ENCODE results near the gene S1PR3.

S1PR3 gene

DNA sequence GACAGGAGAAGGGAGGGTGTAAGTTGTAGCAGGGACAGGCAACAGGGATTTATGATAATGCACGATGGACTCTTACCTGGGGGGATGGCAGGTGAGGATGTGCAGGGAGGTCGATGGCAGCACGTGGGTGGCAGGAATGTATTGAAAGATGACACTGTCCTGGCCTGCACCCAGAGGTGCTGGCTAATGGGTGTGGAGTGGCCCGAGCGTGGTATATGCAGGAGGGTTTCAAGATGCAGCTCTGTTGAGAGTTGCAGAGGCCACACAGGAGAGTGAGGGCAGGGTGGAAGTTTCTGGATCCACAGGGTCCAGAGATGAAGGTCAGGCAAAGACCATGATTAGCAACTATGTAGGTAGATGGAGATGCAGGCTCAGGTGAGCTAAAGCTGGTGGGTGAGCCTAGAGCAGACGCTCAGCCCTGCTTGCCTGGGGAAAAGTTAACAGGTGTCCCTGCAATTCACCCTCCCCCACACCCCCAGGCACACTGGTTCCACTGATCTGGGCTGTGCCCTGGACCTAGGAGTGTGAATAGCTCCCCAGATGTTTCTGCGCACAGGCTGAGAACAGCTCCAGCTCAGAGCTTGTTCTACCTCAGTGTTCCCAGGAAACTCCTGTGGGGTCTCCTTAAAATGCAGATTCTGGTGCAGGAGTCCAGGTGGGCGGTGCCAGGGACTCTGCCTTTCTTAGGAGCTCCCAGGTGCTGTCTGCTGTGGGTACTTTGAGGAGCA, 21.5 kb upstream of the S1PR3 start:
- DNase-seq (ENCODE audit: low spot score), result no peak

- no peak for DNase-seq (ENCODE audit: low spot score)
These were observed 19.9 kb upstream of the S1PR3 start for GRCh38 chr9:88971131-88971960.

- DNase-seq (ENCODE audit: low spot score), result no peak
These were observed 18.9 kb upstream of the S1PR3 start for GRCh38 chr9:88972401-88972800.

GRCh38 chr9:88973281-88974045, 17.8 kb upstream of the S1PR3 start:
- DNase-seq (ENCODE audit: low spot score), result no peak

- DNase-seq (ENCODE audit: low spot score), result no peak
These were observed 16.6 kb upstream of the S1PR3 start for GRCh38 chr9:88974641-88975040.

GRCh38 chr9:88975966-88976889, 15.0 kb upstream of the S1PR3 start:
- DNase-seq (ENCODE audit: low spot score), result no peak

- DNase-seq (ENCODE audit: low spot score), result no peak
These were observed 14.4 kb upstream of the S1PR3 start for GRCh38 chr9:88976890-88977257.

DNA sequence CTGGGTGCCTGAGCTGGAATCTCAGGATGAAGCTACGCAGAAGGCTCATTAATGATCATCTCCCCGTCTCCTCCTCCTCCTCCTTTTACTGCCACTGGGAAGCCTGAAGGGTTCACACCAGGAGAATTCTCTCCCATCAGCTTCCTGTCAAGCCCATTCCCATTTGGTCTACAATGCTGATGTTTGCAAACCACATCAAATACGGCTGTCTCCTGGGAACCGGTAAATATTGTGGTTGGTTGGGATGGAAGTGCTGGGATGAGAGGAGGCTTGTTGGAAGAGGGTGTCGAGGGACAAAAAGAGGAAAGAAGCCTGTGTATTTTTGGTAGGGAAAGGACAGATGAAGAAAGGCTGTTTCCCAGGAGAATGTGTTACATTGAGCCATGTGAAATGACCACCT, 13.2 kb upstream of the S1PR3 start:
- DNase-seq (ENCODE audit: low spot score), result no peak

- DNase-seq (ENCODE audit: low spot score), result no peak
These were observed 12.2 kb upstream of the S1PR3 start for GRCh38 chr9:88979021-88979420.

- no peak for DNase-seq (ENCODE audit: low spot score)
These were observed 11.5 kb upstream of the S1PR3 start for GRCh38 chr9:88979791-88980190.

- DNase-seq (ENCODE audit: low spot score), result peak; percentile 78
These were observed 10.5 kb upstream of the S1PR3 start for GRCh38 chr9:88980740-88981203.

DNA sequence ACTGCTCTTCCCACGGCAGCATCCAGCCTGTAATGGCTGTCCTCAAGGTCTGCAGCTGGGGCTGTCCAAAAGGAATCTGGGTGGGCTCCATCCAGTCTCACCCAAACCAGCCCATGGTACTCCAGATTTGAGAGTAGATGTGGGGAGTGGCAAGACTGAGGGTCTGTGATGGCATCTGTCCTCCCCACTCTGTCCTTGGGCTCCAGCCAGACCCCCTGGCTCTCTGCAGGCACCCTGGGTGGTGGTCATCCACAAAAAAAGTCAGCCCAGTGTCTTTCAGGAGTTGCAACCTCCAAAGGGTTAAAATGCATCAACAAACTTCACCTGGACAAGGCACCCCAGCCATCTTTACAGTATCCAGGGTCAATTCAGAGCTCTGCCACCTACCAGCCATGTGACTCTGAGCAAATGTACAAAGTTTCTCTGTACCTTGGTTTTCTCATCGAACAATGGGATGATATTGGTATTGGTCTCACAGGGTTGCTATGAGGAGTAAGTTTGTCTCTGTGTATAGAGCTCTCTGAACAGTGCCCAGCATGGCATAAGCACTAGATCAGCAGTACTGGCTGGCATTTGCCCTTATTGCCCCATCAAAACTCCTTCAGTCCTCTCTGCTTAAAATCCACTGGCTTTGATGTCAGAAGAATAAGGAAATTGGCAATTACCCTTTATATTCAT, 7.3 kb upstream of the S1PR3 start:
- no peak for DNase-seq (ENCODE audit: low spot score)

- DNase-seq (ENCODE audit: low spot score), result no peak
These were observed 6.8 kb upstream of the S1PR3 start for GRCh38 chr9:88984543-88984883.

DNA sequence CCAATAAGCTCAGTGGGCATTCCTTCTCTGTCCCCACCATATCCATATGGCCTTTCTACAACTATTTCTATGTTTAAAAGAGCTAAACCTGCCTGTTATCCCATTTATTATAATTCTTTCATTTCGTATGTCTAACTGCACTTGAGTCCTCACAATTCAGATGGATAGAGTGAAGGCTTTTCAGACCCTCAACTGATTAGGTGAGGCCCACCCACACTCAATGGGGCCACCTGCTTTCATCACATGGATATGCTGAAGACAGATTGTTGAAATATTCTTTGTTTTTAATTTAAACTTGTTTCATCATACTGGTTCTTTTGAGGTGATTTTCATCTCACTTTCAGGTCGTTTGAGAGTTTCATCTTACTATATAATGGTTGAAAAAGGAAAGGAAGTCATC, 5.7 kb upstream of the S1PR3 start:
- no peak for DNase-seq (ENCODE audit: low spot score)

GRCh38 chr9:88986776-88987175, 4.5 kb upstream of the S1PR3 start:
- DNase-seq (ENCODE audit: low spot score), result no peak

GRCh38 chr9:88987661-88988060, 3.6 kb upstream of the S1PR3 start:
- no peak for DNase-seq (ENCODE audit: low spot score)

DNA sequence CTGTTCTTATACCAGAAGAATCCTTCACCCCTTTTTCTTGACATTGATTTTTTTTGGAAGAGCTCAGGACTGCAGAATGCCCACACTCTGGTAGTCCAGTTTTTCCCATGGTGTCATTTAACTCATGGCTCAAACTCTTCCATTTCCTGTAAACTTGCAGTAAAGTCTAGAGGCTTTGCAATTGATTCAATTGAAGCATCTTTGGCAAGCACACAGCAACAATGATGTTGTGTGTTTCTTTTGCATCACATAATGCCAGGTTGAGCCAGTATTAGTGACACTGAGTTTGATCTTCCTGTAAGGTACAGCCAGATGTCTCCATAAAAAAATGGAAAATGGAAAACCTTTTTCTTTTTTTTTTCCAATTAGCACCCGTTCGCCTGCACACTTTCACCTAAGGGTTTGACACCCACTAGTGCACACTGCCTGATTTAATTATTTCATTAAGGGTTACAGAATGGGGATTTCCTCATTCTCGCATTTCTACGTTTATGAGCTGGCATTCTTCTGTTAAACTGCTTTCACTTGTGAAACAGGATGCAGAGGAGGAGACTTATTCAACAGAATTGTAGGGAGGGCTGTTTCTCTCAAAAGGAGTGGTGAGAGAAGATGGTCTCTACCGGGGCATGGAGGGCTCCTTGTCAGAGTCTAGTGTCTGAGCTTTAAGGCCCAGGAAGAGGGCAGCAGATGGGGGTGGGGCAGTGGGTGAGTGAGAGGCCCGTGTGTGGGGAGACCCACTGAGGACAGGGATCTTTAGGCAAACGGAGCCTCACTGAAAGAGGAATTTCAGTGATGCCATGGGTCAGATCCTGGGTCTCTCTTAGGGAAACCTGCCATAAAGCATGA, 2.2 kb upstream of the S1PR3 start:
- peak; percentile 69 for DNase-seq (ENCODE audit: low spot score)

- no peak for DNase-seq (ENCODE audit: low spot score)
These were observed 1.1 kb upstream of the S1PR3 start for GRCh38 chr9:88990041-88990728.

- DNase-seq (ENCODE audit: low spot score), result no peak
These were observed 571 bp upstream of the S1PR3 start for GRCh38 chr9:88990729-88991065.

DNA sequence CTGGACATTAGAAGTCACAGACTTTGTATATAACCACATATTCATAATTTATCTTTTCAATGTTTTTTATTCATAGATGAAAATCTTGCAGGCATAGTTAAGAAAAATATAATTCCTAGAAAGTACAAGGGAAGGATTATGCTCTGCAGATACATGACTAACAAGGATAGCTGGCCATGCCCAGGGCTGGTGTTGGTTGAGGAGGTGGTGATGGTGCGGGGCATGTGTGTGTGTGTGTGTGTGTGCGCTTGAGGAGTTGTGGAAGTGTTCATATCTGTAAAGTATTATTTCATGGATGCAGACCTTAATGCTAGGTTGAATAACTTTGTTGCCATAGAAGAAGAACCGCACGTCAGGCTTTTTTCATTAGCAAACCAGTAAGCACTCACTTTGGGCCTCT, 1.3 kb downstream of the S1PR3 start:
- no peak for DNase-seq (ENCODE audit: low spot score)
